GM13976 (cell line): ENCODE results near the gene ALS2CL.

Experiments
- DNase-seq: peaks from one replicate; pipeline ENCODE4 v3.0.0; 2012; ENCODE audit warnings: low spot score
- CTCF ChIP-seq: IDR thresholded peaks from 2 replicates; pipeline ENCODE4 v1.5.1; 2012; ENCODE audit warnings: borderline replicate concordance, mild to moderate bottlenecking; ENCODE audit not compliant: insufficient read depth; ENCODE audit errors: extremely low read depth, missing control alignments, control extremely low read depth
- in situ Hi-C: fragments of 300-500 bp; cut with MboI; formaldehyde crosslinking; loops from one replicate; pipeline ENCODE4 v1.12.0; 2022; ENCODE audit warnings: low sequenced_read_pairs, mixed read lengths, inconsistent platforms; ENCODE audit not compliant: unreplicated experiment

The ALS2CL gene

GRCh38 chr3:46709157-46709654, 15.7 kb upstream of the ALS2CL start:
- DNase-seq: no peak
- TF ChIP-seq CTCF: no peak
- in situ Hi-C loops: loop anchor here (25.0 kb wide), 2 partner anchors 178 to 653 kb away; partner anchors contain the start of gene PTH1R

GRCh38 chr3:46708401-46709156, 15.1 kb upstream of the ALS2CL start:
- in situ Hi-C loops: loop anchor here (25.0 kb wide), 2 partner anchors 179 to 654 kb away; partner anchors contain the start of gene PTH1R
- TF ChIP-seq CTCF: no peak
- DNase-seq: no peak

- DNase-seq: no peak
- in situ Hi-C loops: loop anchor here (25.0 kb wide), 2 partner anchors 180 to 655 kb away; partner anchors contain the start of gene PTH1R
- no peak for TF ChIP-seq CTCF
Observed at GRCh38 chr3:46707601-46708011, 14.1 kb upstream of the ALS2CL start.

GRCh38 chr3:46706771-46707582, 13.5 kb upstream of the ALS2CL start:
- in situ Hi-C loops: loop anchor here (25.0 kb wide), 2 partner anchors 180 to 655 kb away; partner anchors contain the start of gene PTH1R
- no peak for TF ChIP-seq CTCF
- no peak for DNase-seq

GRCh38 chr3:46705751-46706552, 12.5 kb upstream of the ALS2CL start:
- TF ChIP-seq CTCF: no peak
- no peak for DNase-seq
- in situ Hi-C loops: loop anchor here (25.0 kb wide), 2 partner anchors 181 to 656 kb away; partner anchors contain the start of gene PTH1R
